DMS114 treated with DMSO at 0.1 percent for 48 hours (cell line): Measurements from ENCODE around the gene KCNT1.

Experiments used
- DNase-seq: peaks from one replicate; lab custom pipeline; 2025; ENCODE audit not compliant: unreplicated experiment; lab: John Stamatoyannopoulos, UW

Gene KCNT1

DNA sequence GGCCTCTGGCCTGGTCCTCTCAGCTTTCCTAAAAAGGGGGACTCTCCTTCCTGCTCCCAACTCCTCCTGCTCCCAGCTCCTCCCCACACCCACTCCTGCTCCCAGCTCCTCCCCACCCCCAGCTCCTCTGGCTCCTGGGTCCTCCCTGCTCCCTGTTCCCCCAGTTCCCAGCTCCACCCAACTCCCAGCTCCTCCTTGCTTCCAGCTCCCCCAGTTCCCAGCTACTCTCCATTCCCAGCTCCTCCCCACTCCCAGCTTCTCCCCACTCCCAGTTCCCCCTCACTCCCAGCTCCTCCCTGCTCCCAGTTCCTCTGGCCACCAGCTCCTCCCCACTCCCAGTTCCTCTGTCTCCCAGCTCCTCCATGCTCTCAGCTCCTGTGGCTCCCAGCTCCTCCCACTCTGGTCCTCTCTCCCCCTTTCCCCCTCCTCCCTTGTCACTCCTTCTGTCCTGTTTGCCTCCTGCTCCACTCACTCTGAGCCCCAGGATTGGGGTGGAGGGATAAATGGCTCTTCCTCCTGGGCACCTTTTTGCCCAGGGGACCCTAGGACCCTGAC is 75.7 kb downstream of the KCNT1 start:
- no peak for DNase-seq

DNA sequence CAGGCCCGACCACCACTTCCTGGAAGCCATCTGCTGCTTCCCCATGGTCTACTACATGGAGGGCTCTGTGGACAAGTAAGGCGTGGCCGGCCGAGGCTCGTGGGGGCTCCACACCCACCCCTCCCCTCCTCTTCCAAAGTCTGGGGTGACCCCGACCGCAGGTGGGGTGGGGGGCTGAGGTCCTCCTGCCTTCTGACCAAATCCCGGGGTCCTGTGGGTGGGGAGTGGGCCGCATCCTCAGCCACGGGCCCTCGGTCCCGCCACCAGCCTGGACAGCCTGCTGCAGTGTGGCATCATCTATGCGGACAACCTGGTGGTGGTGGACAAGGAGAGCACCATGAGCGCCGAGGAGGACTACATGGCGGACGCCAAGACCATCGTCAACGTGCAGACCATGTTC is 76.4 kb downstream of the KCNT1 start:
- DNase-seq, result no peak

DNA sequence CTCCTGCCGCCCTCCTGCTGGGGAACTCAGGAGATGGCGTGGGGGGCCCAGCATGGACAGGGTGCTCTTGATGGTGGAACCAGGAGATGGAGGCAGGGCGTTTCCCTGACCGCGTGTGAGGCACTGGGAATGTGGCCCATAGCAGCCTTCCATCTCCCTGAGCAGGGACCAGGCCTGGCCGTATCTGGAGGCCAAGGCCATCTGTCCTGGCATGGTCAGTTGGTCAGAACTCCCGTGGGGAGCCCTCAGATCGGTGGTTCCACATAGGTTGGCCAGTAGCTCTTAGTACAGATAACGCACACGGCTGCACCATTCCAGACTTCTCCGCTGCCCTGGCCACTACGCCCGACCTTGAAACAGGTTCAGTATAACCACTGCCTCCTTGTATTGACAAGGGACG is 77.6 kb downstream of the KCNT1 start:
- DNase-seq, result no peak

DNA sequence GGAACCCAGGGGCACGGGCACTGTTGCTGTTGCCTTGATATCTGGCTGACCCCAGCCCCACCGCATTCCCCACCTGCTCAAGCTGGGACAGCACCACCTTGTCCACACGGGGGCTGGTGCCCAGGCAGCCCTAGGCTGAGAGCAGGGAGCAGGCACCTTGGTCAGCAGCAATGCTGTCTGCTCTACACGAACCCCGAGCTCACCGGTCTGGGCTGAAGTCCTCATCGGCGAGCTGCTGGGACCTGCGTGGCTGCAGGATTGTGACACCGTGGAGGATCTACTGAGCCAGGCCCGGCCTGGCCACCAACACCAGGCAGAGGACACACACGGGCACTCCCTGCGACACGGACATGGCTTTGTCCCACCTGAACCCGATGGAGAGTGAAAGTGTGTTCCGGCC is 78.1 kb downstream of the KCNT1 start:
- DNase-seq, result no peak

DNA sequence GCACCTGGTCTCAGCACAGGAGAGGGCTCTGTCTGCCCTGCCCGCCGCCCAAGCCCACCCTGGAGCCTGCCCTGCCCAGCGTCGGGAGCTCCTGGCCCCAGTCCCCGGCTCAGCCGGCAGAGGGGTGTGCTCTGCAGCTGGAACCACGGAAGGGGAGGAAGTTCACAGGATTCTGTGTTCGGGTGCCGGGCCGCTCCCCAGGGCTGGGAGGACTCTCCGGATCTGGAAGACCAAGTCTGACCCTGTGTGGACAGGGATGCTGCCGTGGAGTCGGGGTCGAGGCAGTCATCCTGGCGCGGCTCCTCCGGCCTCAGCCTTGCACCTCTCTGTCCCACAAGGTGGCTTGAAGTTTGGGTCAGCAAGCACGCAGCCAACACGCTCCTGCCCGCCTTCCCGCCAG is 78.6 kb downstream of the KCNT1 start:
- no peak for DNase-seq

DNA sequence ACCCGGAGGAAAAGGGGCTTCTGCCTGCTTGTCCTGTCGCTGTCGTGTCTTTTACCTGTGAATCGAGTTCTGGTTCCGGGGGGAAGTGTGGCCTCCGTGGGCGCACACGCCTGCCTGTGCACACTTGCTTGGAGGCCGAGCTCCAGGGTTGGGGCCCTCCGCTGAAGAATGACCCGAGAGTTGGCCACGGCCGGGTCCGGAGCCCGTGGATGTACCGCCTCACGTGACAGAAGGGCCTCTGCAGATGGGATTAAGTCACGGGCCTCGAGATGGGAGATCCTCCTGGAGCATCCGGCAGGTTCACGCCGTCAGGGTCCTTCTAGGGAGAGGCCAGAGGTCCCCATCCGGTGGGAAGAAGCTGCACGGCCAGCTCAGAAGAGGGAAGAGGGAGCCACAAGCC is 81.0 kb downstream of the KCNT1 start:
- no peak for DNase-seq

DNA sequence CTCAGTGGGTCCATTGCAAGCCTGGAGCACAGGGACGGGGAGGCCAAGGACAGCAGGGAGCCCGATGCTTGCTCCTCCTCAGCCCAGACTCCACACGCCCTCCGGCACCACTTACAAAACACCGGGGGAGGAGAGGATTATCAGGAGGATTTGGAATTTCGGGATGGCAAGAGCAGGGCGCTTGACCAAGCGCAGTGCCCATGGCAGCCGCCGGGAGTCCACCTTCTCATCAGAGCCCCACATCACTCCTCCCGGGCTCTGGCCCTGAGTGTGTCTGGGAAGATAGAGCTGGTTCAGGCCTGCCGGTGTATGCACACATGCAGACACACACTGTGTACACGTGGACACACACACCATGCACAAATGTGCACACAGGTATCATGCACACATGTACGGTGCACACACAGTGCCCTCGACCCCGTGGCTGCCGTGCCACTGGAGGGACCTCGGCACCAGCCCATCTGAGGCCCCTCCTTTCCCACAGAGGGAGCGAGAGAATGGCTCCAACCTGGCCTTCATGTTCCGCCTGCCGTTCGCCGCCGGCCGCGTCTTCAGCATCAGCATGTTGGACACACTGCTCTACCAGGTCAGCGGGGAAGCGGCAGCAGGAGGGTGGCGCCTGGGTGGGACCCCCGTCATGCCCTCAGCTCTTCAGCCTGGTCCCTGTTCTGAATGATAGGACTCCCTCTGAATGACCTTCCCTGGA is 81.7 kb downstream of the KCNT1 start:
- DNase-seq, result no peak

DNA sequence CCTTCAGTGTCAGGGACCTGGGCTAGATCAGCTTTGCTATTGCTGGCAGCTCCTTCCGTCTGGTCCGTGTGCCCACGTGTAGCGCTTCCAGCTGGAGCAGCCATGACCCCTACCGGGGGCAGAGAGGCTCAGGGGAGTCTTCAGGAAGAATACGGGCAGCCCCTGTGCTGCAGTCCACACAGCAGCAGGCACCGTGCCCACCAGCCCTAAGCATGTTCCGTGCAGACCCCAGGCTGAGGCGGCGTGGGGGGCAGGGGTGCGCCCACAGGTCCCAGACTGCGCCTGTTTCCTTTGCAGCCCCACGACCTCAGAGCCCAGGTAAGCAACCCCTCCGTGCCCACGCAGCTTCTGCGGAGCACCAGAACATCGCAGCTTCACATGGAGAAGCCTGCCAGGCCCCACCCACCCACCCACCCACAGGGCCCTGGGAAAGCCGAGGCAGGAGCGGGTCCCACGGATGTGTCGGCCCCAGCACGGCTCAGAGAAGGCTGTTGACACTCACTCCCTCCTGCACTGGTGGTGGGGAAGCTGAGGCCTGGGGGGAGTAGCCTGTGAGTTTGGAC is 83.1 kb downstream of the KCNT1 start:
- no peak for DNase-seq

DNA sequence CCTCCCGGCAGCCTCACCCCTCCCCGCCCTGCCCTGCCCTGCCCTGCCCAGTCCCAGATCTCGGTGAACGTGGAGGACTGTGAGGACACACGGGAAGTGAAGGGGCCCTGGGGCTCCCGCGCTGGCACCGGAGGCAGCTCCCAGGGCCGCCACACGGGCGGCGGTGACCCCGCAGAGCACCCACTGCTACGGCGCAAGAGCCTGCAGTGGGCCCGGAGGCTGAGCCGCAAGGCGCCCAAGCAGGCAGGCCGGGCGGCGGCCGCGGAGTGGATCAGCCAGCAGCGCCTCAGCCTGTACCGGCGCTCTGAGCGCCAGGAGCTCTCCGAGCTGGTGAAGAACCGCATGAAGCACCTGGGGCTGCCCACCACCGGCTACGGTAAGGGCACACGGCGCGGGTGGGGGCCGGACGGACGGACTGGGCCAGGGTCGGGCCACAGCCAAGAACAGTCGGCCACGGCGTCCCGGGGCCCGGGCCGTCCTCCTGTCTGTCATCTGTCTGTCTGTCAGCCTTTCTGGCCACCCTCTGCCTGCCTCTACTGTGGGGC is 84.2 kb downstream of the KCNT1 start:
- DNase-seq, result no peak

DNA sequence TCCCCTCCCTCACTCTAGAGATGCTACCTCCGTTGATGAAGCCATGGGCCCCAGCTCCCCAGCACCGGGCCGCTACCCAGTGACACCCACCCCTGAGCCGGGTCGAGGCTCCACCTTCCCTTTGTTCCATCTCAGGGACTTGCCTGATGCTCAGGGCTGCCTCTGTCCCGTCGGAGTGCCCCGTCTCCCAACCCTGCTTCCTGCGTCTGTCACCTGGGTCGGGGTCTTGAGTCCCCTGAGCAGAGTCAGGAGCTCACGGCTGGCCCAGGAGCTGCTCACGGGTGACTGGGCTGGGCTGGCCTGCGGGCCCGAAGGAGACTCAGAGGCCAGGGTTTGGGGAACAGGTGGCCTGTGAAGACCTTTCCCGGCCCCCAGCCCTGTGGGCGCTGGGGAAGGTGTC is 85.3 kb downstream of the KCNT1 start:
- no peak for DNase-seq

DNA sequence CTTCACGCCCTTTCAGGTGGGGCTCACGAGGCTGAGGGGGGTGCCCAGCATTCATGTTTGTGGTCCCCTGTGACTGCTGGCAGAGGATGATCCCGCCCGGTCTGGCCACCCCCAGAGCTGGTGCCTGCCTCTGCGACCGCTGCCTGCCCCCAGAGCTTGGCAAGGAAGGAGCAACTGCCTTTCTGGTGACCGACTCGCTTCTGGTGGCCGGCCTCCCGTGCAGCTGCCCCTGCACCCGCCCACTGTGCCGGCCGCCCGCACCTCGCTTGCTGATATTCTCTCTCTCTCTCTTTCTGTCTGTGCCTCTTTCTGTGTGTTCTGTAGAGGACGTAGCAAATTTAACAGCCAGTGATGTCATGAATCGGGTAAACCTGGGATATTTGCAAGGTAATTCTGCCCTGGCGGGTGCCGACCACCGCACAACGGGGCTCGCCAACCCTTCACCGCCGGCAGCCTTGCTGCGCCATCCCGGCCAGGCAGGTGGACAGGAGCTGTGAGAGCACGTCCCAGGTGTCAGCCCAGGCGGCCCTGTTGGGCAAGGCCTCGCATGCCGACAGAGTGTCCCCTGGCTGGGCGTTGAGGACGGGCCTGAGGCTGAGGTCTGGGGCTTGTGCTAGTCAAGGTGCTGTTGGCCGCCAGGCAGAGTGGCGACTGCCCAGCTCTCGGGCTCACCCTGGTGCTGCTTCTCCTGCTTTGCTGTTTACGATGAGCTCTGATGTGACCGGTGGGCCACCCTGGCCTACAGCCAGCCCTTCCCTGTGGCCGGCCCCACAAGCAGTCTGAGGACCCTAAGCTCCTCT is 86.0 kb downstream of the KCNT1 start:
- DNase-seq, result no peak

DNA sequence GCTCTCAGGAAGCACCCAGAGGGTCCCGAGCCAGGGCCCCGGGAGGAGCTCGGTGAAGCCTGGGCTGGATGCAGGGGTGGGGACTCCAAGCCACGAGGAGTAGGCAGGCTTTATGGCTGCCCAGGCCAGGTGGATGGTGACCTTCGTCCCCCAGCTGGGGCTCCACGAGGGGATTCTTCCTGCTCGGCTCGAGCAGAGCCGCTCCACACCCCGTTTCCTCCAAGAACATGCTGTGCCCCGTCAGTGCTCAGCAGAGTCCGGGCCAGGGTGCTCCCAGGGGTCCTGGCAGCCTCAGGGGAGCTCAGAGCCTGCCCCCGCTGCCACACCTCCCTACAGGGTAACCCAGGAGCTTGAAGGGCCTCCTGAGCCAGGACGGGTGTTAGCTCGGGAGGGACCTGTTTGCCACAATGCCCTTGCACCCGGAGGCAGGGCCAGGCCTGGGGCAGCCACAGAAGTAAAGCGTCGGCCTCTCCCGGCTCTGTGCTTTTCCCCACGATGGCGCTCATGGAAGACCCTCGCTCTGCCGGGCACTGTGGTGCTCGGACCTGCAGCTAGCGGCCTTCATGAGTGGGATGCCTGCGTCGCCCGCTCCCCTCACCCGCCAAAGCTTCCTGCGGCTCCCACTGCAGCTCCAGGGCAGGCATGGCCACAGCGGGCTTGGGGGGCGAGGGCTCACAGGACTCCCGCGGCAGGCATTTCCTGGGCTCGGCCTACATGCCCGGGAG is 86.8 kb downstream of the KCNT1 start:
- no peak for DNase-seq

DNA sequence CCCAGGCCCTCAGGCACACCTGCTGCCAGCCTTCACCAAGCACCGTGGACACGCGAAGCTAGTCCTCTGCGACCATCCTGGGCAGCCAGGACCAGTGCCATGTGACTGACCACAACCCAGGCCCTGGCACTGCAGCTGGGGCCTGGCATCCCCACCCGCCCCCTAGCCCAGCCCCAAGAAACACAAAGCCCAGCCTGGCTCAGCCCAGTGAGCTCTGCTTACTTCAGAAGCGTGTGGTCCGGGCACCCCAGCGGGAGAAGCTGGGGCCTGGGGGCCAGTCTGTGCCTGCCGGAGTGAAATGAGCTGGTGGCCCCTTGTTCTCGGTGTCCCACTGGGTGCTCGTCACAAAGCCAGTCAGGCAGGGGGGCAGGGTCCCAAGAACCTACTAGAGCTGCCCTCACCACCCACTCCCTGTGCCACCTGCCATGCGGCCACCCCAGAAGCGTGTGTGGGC is 87.9 kb downstream of the KCNT1 start:
- no peak for DNase-seq

DNA sequence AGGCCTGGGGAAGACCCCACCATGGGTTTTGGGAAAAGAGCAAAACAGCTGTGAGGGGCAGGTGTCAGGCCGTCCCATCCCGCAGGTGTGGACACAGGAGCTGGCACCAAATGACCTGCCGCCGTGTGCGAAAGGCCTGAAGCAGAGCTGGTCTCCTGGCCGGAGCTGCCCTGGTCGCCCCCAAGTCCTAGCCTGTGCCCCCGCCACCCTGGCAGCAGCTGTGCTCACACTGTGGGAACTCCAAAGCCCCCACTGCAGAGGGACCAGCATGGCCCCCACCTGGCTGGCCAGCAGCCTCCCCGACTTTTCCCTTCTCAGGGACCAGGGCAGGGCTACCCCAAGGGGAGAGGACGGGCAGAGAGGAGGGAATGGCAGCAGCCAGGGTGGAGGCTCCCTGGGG is 88.4 kb downstream of the KCNT1 start:
- DNase-seq, result no peak

DNA sequence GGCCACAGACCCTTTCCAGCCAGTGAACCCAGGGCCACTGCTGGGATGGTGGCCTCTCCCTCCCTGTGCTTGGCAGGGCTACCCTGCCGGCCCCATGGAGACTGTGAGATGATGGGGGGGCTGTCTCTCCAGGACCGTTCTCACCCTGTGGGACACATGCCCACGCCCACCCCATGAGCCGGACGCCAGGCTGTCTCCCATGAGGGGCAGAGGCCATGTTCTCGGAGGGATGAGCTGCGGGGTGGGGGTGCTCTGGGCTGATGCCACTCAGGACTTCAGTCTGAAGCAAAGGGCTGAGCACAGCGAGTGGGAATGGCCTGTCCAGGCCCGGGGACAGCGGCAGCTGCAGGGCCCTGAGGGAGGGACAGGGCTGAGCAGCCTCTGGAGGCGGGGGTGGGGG is 88.9 kb downstream of the KCNT1 start:
- DNase-seq, result no peak

DNA sequence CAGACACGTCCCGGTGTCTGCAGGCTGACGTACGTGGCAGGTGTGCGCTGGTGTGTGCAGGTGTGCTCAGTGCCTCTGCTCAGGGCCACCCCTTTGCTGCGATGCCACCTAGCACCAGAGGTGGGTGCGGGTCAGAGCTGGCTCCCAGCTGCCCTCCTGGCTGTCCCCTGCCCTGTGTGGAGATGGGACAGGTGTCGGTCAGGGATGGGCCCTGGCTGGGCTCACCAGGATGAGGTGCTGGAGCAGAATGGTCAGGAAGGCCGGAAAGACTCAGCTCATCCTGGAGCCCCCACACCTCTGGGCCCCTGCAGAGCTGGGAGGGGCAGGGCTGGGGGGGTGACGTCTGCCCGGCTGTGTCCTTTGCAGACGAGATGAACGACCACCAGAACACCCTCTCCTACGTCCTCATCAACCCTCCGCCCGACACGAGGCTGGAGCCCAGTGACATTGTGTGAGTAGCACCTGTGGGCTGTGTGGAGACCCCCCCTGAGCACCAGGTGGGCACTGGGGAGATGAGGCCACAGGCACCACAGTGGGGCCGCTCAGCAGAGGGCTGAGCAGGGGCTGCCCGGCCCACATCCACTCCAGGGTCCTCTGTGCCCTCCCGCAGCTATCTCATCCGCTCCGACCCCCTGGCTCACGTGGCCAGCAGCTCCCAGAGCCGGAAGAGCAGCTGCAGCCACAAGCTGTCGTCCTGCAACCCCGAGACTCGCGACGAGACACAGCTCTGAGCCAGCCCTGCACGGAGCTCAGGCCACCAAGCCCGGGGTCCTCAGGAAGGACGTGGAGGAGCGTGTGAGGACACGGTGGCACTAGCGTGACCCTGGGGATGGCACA is 89.7 kb downstream of the KCNT1 start:
- DNase-seq, result no peak

DNA sequence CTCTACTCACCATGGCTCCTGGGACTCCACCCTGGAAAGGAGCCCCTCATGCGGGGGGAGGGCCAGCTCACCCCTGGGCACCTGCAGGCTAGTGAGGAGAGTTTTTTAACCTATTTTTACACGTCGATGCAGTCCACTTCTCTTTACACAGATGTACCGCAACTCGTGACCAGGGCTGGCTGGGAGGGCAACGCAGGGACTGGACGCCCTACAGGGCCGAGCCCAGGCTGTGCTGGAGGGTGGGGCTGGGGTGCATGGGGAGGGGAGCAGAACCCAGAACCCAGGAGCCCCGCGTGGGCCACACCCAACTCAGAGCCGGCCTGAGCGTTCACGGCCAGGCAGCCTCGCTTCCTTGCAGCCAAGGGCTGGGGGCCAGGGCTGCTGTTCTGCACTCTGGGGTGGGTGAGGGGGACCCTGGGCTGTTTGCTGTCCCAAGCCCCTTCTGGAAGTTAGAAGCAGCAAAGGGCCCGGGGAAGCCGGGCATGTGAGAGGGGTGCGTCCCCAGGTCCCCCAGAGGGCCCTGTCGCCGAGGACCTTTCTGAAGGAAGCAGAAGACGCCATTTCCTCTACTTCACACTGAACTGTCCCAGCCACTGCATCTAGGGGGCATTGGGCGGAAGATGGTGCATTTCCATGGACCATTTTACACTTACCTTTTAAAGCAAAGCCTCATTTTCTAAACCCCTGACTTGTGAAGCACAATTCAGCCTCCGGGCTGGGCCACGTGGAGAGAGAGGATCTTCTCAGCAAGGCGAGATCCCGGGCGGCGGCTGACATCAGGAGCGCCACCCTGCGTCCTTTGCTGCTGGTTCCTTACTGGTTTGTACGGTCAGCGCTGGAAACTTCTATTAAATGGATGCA is 90.5 kb downstream of the KCNT1 start:
- DNase-seq, result no peak

DNA sequence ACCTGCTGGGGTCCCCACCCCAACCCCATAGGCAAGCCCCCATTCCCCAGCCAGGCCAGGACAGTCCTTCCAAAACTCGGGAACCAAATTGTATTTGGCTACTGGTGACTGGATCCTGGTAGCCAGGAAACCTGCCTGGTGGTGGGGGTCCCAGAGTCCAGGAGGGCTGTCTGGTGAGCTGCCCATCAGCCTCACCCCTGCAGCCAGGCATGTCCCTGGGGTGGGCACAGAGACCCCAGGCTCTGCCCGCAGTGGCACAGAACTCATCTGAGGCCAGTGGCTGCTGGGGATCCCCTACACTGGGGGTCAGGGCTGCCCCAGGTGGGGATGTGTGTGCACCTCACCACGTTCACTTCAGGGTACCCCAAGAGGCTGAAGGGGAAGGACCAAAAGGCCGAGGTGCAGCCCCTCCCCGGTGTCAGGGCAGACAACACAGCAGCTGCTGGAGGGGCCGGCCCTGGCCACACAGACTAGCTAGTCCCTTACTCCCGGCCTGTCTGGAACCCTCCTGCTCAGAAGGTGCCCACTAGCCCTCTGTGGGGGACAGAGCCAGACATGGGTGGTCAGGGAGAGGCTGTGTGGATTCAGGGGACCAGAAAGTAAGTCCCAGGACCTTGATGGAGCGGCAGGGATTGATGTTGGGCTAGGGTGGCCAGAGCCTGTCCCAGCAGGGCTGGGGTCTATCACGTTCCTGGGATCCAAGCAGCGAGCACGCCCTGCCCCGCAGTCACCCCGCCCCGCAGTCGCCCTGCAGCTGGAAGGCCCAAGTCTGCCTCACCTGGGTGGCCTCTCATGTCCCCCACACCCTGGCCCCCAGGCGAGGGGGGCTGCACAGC is 91.5 kb downstream of the KCNT1 start:
- DNase-seq, result no peak

DNA sequence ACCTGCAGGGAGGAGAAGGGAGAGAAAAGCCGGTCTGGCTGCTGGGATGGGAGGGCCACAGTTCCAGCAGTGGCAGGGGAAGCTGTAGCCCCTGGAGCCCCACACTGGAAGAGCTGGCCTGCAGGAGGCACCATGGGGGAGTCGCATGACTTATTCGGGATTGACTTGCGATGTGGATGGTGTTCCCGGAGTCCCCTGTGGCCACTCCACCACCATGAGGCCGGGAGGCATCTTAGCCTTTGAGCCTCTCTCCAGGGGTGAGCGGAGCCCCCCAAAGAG is 92.0 kb downstream of the KCNT1 start:
- no peak for DNase-seq
